Measurements from ENCODE around the gene LYZL1.
A peak's percentile ranks its signal among the peaks of the same experiment; 100 is the strongest.
"Not testable (repeated sequence)": the region's sequence is repeated elsewhere in the genome, so short reads cannot be mapped to it uniquely, and the experiment has no call there.

Gene LYZL1

GRCh38 chr10:29288906-29289305 is at the start of gene LYZL1:
Gene LYZL1, plus strand, starts transcription at chr10:29289070. Its CDS starts 2,798 bp downstream, at chr10:29291868.
- not testable (repeated sequence) for H3K36me3 ChIP-seq (ENCODE audit: control insufficient read depth, insufficient read depth, low read length); H3K9me3 ChIP-seq (ENCODE audit: control insufficient read depth, insufficient read depth, low read depth, low read length); H3K9ac ChIP-seq (ENCODE audit: low read length); H3K4me1 ChIP-seq (ENCODE audit: control insufficient read depth, insufficient read depth, low read length); H3K27me3 ChIP-seq (ENCODE audit: control insufficient read depth, insufficient read depth, low read length); H3K4me3 ChIP-seq (ENCODE audit: low read depth, low read length); H3K27ac ChIP-seq (ENCODE audit: low read depth, low read length)

DNA sequence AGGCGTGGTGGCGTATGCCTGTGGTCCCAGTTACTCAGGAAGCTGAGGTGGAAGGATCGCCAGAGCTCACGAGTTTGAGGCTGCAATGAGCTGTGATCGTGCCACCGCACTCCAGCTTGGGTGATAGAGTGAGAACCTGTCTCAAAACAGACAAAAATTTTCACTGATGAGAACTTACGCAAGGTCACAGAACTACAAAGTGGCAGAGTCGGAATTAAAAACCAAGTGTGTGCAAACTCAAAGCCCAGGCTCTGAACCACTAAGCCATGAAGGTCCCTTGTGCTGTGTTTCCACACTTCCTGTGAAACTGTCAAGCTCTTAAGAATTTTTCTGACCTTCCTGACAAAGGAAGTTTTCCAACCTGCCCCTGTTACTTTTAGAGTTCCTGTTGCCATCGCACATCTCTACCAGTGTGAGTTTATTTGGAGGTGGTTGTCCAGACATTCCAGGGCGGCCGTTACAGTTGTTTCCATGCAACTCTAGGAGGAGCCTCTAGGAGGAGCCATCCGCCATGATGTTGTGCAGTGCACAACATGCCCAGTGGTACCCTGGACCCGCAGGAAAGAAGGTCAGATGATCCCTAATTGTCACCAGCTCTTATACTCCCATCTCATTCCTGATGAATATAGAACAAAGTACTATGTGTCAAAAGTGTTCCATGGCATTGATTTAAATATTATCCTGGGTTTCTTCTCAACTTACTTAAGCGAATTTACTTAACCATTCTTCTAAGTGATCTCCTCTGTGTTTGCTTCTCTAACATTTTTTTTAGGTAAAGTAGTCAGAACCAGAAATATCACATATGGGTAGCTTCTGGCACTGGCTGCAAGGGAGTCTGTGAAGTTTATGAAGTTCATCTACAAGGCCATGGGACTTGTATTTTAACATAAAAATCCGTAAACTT is 49.0 kb upstream of the LYZL1 start:
- no peaks in the 10 kb centered on the region for H3K36me3 ChIP-seq (ENCODE audit: control insufficient read depth, insufficient read depth, low read length)
- H3K27ac ChIP-seq (ENCODE audit: low read depth, low read length): peak overlapping the region; percentile 22; the same call in 1 of the 2 replicates
- H3K4me1 ChIP-seq (ENCODE audit: control insufficient read depth, insufficient read depth, low read length): peaks cover 19% of the 10 kb centered on the region; the same call in 1 of the 2 replicates

DNA sequence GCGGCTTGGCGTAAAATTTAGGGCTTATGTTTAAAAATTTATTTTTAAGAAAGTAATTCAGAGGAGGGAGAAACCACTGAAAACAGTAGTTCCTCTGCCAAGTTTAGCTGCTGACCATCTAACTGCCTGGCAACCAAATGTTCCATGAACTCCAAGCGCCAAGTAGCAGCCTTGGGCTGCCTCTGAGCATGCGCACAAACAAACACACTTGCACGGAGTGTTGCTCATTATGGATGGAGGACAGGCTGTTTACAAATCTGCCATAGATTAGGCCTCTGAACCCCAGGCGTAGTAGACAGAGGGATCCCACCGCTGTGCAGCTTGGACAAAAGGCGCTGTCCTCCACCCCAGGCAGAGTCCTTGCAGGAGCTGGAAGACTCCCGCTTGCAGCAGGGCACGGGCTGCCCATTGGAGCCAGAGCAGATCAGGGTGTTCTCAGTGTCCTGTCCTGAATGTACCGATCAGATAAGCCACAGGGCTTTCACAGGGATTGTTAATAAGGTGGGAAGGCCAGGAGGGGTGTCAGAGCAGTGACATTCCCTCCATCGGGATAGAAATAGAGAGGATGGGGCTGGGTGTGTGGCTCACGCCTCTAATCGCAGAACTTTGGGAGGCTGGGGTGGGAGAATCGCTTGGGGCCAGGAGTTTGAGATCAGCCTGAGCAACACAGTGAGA is 47.7 kb upstream of the LYZL1 start:
- Histone ChIP-seq H3K4me1 (ENCODE audit: control insufficient read depth, insufficient read depth, low read length) (peaks cover 19% of the 10 kb centered on the region; the same call in 1 of the 2 replicates), H3K9me3 (ENCODE audit: control insufficient read depth, insufficient read depth, low read depth, low read length) (no peaks in the 10 kb centered on the region), H3K27ac (ENCODE audit: low read depth, low read length) (no peak overlapping the region), H3K27me3 (ENCODE audit: control insufficient read depth, insufficient read depth, low read length) (no peaks in the 10 kb centered on the region), H3K9ac (ENCODE audit: low read length) (no peak overlapping the region), H3K4me3 (ENCODE audit: low read depth, low read length) (no peak overlapping the region), H3K36me3 (ENCODE audit: control insufficient read depth, insufficient read depth, low read length) (no peaks in the 10 kb centered on the region)

More for the DNA sequence above, 49.0 kb upstream of the LYZL1 start:
- H3K4me3 ChIP-seq (ENCODE audit: low read depth, low read length): no peak overlapping the region
- H3K9ac ChIP-seq (ENCODE audit: low read length): no peak overlapping the region
- no peaks in the 10 kb centered on the region for H3K27me3 ChIP-seq (ENCODE audit: control insufficient read depth, insufficient read depth, low read length)
- H3K9me3 ChIP-seq (ENCODE audit: control insufficient read depth, insufficient read depth, low read depth, low read length): no peaks in the 10 kb centered on the region

GRCh38 chr10:29241925-29242324 is 46.9 kb upstream of the LYZL1 start:
- no peaks in the 10 kb centered on the region for H3K27me3 ChIP-seq (ENCODE audit: control insufficient read depth, insufficient read depth, low read length)
- no peaks in the 10 kb centered on the region for H3K9me3 ChIP-seq (ENCODE audit: control insufficient read depth, insufficient read depth, low read depth, low read length)
- H3K4me1 ChIP-seq (ENCODE audit: control insufficient read depth, insufficient read depth, low read length): peaks cover 19% of the 10 kb centered on the region; the same call in 1 of the 2 replicates
- H3K4me3 ChIP-seq (ENCODE audit: low read depth, low read length): no peak overlapping the region
- H3K27ac ChIP-seq (ENCODE audit: low read depth, low read length): no peak overlapping the region
- H3K9ac ChIP-seq (ENCODE audit: low read length): no peak overlapping the region
- H3K36me3 ChIP-seq (ENCODE audit: control insufficient read depth, insufficient read depth, low read length): no peaks in the 10 kb centered on the region

GRCh38 chr10:29243066-29243465 is 45.8 kb upstream of the LYZL1 start:
- H3K4me3 ChIP-seq (ENCODE audit: low read depth, low read length): no peak overlapping the region
- H3K27ac ChIP-seq (ENCODE audit: low read depth, low read length): no peak overlapping the region
- H3K36me3 ChIP-seq (ENCODE audit: control insufficient read depth, insufficient read depth, low read length): no peaks in the 10 kb centered on the region
- peaks cover 10% of the 10 kb centered on the region; the same call in 1 of the 2 replicates for H3K4me1 ChIP-seq (ENCODE audit: control insufficient read depth, insufficient read depth, low read length)
- H3K9ac ChIP-seq (ENCODE audit: low read length): no peak overlapping the region
- no peaks in the 10 kb centered on the region for H3K9me3 ChIP-seq (ENCODE audit: control insufficient read depth, insufficient read depth, low read depth, low read length)
- H3K27me3 ChIP-seq (ENCODE audit: control insufficient read depth, insufficient read depth, low read length): no peaks in the 10 kb centered on the region

DNA sequence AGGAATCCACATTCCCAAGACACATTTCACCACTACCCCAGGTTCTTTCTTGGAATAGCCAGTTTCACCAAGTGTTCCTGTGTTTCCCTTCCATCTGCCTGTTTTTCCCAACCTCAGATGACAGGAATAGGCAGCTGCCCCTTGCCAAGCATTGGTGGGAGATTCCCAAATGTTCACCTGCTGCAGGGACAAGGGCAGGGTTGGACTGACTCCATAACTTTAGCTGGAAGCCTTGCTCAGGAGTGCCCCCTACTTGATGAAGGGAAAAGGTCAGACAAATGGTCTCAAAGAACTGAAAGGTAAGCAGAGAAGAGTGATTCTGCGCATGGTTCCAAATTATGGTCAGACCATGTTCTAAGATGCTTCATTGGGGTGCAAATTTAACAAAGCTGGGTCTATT is 45.1 kb upstream of the LYZL1 start:
- H3K27me3 ChIP-seq (ENCODE audit: control insufficient read depth, insufficient read depth, low read length): no peaks in the 10 kb centered on the region
- no peak overlapping the region for H3K27ac ChIP-seq (ENCODE audit: low read depth, low read length)
- no peaks in the 10 kb centered on the region for H3K9me3 ChIP-seq (ENCODE audit: control insufficient read depth, insufficient read depth, low read depth, low read length)
- no peak overlapping the region for H3K9ac ChIP-seq (ENCODE audit: low read length)
- H3K4me1 ChIP-seq (ENCODE audit: control insufficient read depth, insufficient read depth, low read length): peaks cover 8% of the 10 kb centered on the region; the same call in 1 of the 2 replicates
- H3K4me3 ChIP-seq (ENCODE audit: low read depth, low read length): no peak overlapping the region
- H3K36me3 ChIP-seq (ENCODE audit: control insufficient read depth, insufficient read depth, low read length): no peaks in the 10 kb centered on the region

DNA sequence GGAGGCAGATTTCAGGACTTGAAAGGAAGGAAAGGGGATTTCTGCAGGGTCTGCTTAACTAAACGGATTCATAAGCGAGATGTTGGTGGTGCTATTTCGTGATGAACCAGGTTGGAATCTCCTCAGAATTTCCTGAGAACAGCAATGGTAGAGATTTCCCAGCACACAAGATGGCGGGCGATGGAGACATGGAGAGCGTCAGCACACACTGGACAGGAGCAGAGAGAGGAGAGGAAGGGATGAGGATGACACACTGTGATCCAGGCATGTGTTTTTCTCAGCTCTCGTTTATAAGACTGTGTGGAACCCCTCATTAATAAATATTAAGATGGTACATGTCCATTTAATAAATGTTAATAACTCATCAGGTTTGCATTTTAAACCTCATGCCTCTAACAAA is 43.9 kb upstream of the LYZL1 start:
- H3K27me3 ChIP-seq (ENCODE audit: control insufficient read depth, insufficient read depth, low read length): no peaks in the 10 kb centered on the region
- H3K27ac ChIP-seq (ENCODE audit: low read depth, low read length): no peak overlapping the region
- no peak overlapping the region for H3K9ac ChIP-seq (ENCODE audit: low read length)
- no peaks in the 10 kb centered on the region for H3K36me3 ChIP-seq (ENCODE audit: control insufficient read depth, insufficient read depth, low read length)
- peaks cover 3% of the 10 kb centered on the region; the same call in 1 of the 2 replicates for H3K4me1 ChIP-seq (ENCODE audit: control insufficient read depth, insufficient read depth, low read length)
- no peak overlapping the region for H3K4me3 ChIP-seq (ENCODE audit: low read depth, low read length)
- H3K9me3 ChIP-seq (ENCODE audit: control insufficient read depth, insufficient read depth, low read depth, low read length): no peaks in the 10 kb centered on the region

DNA sequence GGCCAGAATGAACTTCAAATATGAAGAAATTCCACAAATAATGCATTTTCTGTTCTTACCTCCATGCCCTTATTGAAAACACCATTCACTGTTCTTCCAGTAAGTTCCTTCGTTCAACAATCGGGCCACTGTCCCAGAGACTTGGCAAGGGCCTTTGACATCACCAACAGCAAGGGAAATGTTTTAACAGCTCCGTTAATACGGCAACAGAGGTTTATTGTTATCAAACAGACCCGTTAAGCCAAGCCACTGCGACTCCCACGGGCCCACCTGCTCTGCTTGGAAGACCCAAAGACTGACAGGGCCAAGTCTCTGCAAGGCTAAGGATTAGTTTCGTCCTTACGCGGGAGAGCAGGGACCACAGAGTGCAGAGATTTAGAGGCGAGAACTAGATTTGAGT is 43.4 kb upstream of the LYZL1 start:
- H3K27ac ChIP-seq (ENCODE audit: low read depth, low read length): no peak overlapping the region
- H3K9me3 ChIP-seq (ENCODE audit: control insufficient read depth, insufficient read depth, low read depth, low read length): no peaks in the 10 kb centered on the region
- H3K36me3 ChIP-seq (ENCODE audit: control insufficient read depth, insufficient read depth, low read length): no peaks in the 10 kb centered on the region
- no peaks in the 10 kb centered on the region for H3K27me3 ChIP-seq (ENCODE audit: control insufficient read depth, insufficient read depth, low read length)
- H3K4me1 ChIP-seq (ENCODE audit: control insufficient read depth, insufficient read depth, low read length): peaks cover 3% of the 10 kb centered on the region; the same call in 1 of the 2 replicates
- no peak overlapping the region for H3K4me3 ChIP-seq (ENCODE audit: low read depth, low read length)
- H3K9ac ChIP-seq (ENCODE audit: low read length): no peak overlapping the region

- Histone ChIP-seq H3K4me3 (ENCODE audit: low read depth, low read length) (no peak overlapping the region), H3K9ac (ENCODE audit: low read length) (no peak overlapping the region), H3K27me3 (ENCODE audit: control insufficient read depth, insufficient read depth, low read length) (no peaks in the 10 kb centered on the region), H3K27ac (ENCODE audit: low read depth, low read length) (no peak overlapping the region), H3K4me1 (ENCODE audit: control insufficient read depth, insufficient read depth, low read length) (peaks cover 3% of the 10 kb centered on the region; the same call in 1 of the 2 replicates), H3K36me3 (ENCODE audit: control insufficient read depth, insufficient read depth, low read length) (no peaks in the 10 kb centered on the region), H3K9me3 (ENCODE audit: control insufficient read depth, insufficient read depth, low read depth, low read length) (no peaks in the 10 kb centered on the region)
Observed at GRCh38 chr10:29246449-29246848, 42.4 kb upstream of the LYZL1 start.

DNA sequence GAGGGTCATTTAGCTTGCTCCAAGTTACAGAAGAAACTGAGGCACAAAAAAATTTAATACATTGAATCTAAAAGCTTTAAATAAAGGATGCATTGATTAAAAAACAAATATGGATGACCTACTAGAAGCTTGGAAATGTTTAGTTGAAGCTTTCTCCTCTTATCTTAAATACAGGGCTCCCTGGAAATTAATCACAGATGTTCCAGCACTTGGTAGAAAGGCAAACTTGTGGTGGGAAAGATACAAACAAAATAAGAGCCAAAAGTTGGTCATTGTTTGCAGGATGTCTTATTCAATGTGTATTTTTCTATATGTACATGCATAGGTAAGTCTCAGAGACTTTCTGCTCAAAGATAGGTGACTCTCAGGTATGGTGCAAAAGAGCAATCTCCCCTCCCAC is 40.7 kb upstream of the LYZL1 start:
- Histone ChIP-seq H3K9me3 (ENCODE audit: control insufficient read depth, insufficient read depth, low read depth, low read length) (no peaks in the 10 kb centered on the region), H3K27ac (ENCODE audit: low read depth, low read length) (no peak overlapping the region), H3K4me1 (ENCODE audit: control insufficient read depth, insufficient read depth, low read length) (peaks cover 1% of the 10 kb centered on the region; the same call in 1 of the 2 replicates), H3K27me3 (ENCODE audit: control insufficient read depth, insufficient read depth, low read length) (no peaks in the 10 kb centered on the region), H3K4me3 (ENCODE audit: low read depth, low read length) (no peak overlapping the region), H3K9ac (ENCODE audit: low read length) (no peak overlapping the region), H3K36me3 (ENCODE audit: control insufficient read depth, insufficient read depth, low read length) (no peaks in the 10 kb centered on the region)

DNA sequence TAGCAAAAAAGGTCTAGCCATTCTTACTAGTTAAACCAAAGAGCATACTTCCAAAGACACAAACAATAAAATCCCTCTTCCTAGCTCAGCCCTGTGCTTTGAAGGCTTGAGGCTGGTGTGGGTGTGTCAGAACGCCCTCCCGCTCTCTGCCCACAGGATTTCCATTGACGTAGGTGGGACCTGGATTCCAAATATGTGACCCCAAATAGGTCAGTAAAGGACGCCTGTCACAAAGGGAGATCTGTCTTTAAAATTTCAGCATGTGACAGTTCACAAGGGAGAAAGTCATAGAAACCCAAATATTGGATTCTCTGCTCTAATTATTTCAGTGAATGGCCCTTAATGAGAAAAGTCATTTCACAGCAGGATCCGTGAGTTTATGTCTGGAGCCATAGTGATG is 39.9 kb upstream of the LYZL1 start:
- no peak overlapping the region for H3K4me3 ChIP-seq (ENCODE audit: low read depth, low read length)
- no peak overlapping the region for H3K9ac ChIP-seq (ENCODE audit: low read length)
- no peaks in the 10 kb centered on the region for H3K27me3 ChIP-seq (ENCODE audit: control insufficient read depth, insufficient read depth, low read length)
- no peak overlapping the region for H3K27ac ChIP-seq (ENCODE audit: low read depth, low read length)
- peaks cover 10% of the 10 kb centered on the region; the same call in 1 of the 2 replicates for H3K4me1 ChIP-seq (ENCODE audit: control insufficient read depth, insufficient read depth, low read length)
- H3K9me3 ChIP-seq (ENCODE audit: control insufficient read depth, insufficient read depth, low read depth, low read length): no peaks in the 10 kb centered on the region
- no peaks in the 10 kb centered on the region for H3K36me3 ChIP-seq (ENCODE audit: control insufficient read depth, insufficient read depth, low read length)

All from HUES6 (cell line).